ENCODE measurements around the gene SLC35F6. TPM values are rescaled to one million over a fixed set of nuclear protein-coding genes. Genes with fewer than 3 reads are reported as not detected.

The SLC35F6 gene
- total RNA-seq, 1 donor = 83.6 TPM

- TF ChIP-seq CTCF (IDR thresholded peaks at IDR 0.05; ENCODE audit: extremely low read depth, low read depth, low read length) = no peak
- Histone ChIP-seq H3K27me3 (ENCODE audit: insufficient read depth, low read length) (no peaks in the 10 kb centered on the region), H3K4me3 (ENCODE audit: insufficient read depth, low read length) (no peak overlapping the region), H4K20me1 (ENCODE audit: insufficient read depth, low read length) (no peaks in the 10 kb centered on the region), H3K36me3 (ENCODE audit: insufficient read depth, low read length) (no peaks in the 10 kb centered on the region), H3K9me3 (ENCODE audit: low read depth, low read length) (no peaks in the 10 kb centered on the region), H2AFZ (ENCODE audit: low read length) (no peak overlapping the region), H3K4me1 (ENCODE audit: insufficient read depth, low read length) (no peaks in the 10 kb centered on the region), H3K79me2 (ENCODE audit: insufficient read depth, low read length) (no peaks in the 10 kb centered on the region), H3K4me2 (ENCODE audit: insufficient read depth, low read length) (no peak overlapping the region), H3K27ac (ENCODE audit: low read depth, low read length) (no peak overlapping the region)
- no peak for DNase-seq (ENCODE audit: insufficient read length, low spot score, missing footprints)
Measured at GRCh38 chr2:26732446-26732845, 31.6 kb upstream of the SLC35F6 start.

- no peak for DNase-seq (ENCODE audit: insufficient read length, low spot score, missing footprints)
- H4K20me1 ChIP-seq (ENCODE audit: insufficient read depth, low read length) = no peaks in the 10 kb centered on the region
- H2AFZ ChIP-seq (ENCODE audit: low read length) = no peak overlapping the region
- no peak overlapping the region for H3K27ac ChIP-seq (ENCODE audit: low read depth, low read length)
- no peak for TF ChIP-seq CTCF (IDR thresholded peaks at IDR 0.05; ENCODE audit: extremely low read depth, low read depth, low read length)
- H3K9me3 ChIP-seq (ENCODE audit: low read depth, low read length) = no peaks in the 10 kb centered on the region
- H3K4me2 ChIP-seq (ENCODE audit: insufficient read depth, low read length) = no peak overlapping the region
- H3K36me3 ChIP-seq (ENCODE audit: insufficient read depth, low read length) = no peaks in the 10 kb centered on the region
- H3K4me3 ChIP-seq (ENCODE audit: insufficient read depth, low read length) = no peak overlapping the region
- H3K27me3 ChIP-seq (ENCODE audit: insufficient read depth, low read length) = no peaks in the 10 kb centered on the region
- H3K4me1 ChIP-seq (ENCODE audit: insufficient read depth, low read length) = no peaks in the 10 kb centered on the region
- H3K79me2 ChIP-seq (ENCODE audit: insufficient read depth, low read length) = no peaks in the 10 kb centered on the region
Measured at GRCh38 chr2:26733413-26733812, 30.7 kb upstream of the SLC35F6 start.

- no peak for TF ChIP-seq CTCF (IDR thresholded peaks at IDR 0.05; ENCODE audit: extremely low read depth, low read depth, low read length)
- H3K4me2 ChIP-seq (ENCODE audit: insufficient read depth, low read length) = no peak overlapping the region
Measured at GRCh38 chr2:26735097-26735496, 29.0 kb upstream of the SLC35F6 start.

GRCh38 chr2:26735883-26736588 lies 28.0 kb upstream of the SLC35F6 start:
- Histone ChIP-seq H3K79me2 (ENCODE audit: insufficient read depth, low read length) (no peaks in the 10 kb centered on the region), H3K36me3 (ENCODE audit: insufficient read depth, low read length) (no peaks in the 10 kb centered on the region), H3K4me1 (ENCODE audit: insufficient read depth, low read length) (no peaks in the 10 kb centered on the region), H4K20me1 (ENCODE audit: insufficient read depth, low read length) (no peaks in the 10 kb centered on the region), H3K27me3 (ENCODE audit: insufficient read depth, low read length) (no peaks in the 10 kb centered on the region), H3K9me3 (ENCODE audit: low read depth, low read length) (no peaks in the 10 kb centered on the region), H3K27ac (ENCODE audit: low read depth, low read length) (no peak overlapping the region), H3K4me3 (ENCODE audit: insufficient read depth, low read length) (no peak overlapping the region), H3K4me2 (ENCODE audit: insufficient read depth, low read length) (no peak overlapping the region), H2AFZ (ENCODE audit: low read length) (no peak overlapping the region)
- DNase-seq (ENCODE audit: insufficient read length, low spot score, missing footprints) = peak; percentile 88
- TF ChIP-seq CTCF (IDR thresholded peaks at IDR 0.05; ENCODE audit: extremely low read depth, low read depth, low read length) = no peak

More at GRCh38 chr2:26735097-26735496, 29.0 kb upstream of the SLC35F6 start:
- no peak overlapping the region for H2AFZ ChIP-seq (ENCODE audit: low read length)
- no peak overlapping the region for H3K4me3 ChIP-seq (ENCODE audit: insufficient read depth, low read length)
- H3K36me3 ChIP-seq (ENCODE audit: insufficient read depth, low read length) = no peaks in the 10 kb centered on the region
- no peaks in the 10 kb centered on the region for H3K27me3 ChIP-seq (ENCODE audit: insufficient read depth, low read length)
- peak; percentile 98 for DNase-seq (ENCODE audit: insufficient read length, low spot score, missing footprints)
- no peak overlapping the region for H3K27ac ChIP-seq (ENCODE audit: low read depth, low read length)
- no peaks in the 10 kb centered on the region for H3K79me2 ChIP-seq (ENCODE audit: insufficient read depth, low read length)
- H3K4me1 ChIP-seq (ENCODE audit: insufficient read depth, low read length) = no peaks in the 10 kb centered on the region
- no peaks in the 10 kb centered on the region for H4K20me1 ChIP-seq (ENCODE audit: insufficient read depth, low read length)
- H3K9me3 ChIP-seq (ENCODE audit: low read depth, low read length) = no peaks in the 10 kb centered on the region
